Effector memory CD4-positive, alpha-beta T cell (primary cell): ENCODE measurements around the gene SAMD7.
A peak's percentile ranks its signal among the peaks of the same experiment; 100 is the strongest.

Experiments used
- DNase-seq, 3 donors: peaks; one replicate each; pipeline ENCODE4 v3.0.0-alpha.2; 2020
- H3K27ac ChIP-seq: 2 replicates; pipeline ENCODE4 v1.7.0; 2013; ENCODE audit warnings: mild to moderate bottlenecking, low read length, moderate library complexity; ENCODE audit not compliant: insufficient read depth, poor library complexity, severe bottlenecking
- H3K27me3 ChIP-seq: replicated peaks from 2 replicates; pipeline ENCODE4 v1.7.0; 2013; ENCODE audit warnings: mild to moderate bottlenecking, low read length; ENCODE audit not compliant: insufficient read depth, control insufficient read depth, poor library complexity, severe bottlenecking
- H3K36me3 ChIP-seq: 2 replicates; pipeline ENCODE4 v1.7.0; 2013; ENCODE audit warnings: mild to moderate bottlenecking, low read length, moderate library complexity; ENCODE audit not compliant: control insufficient read depth, insufficient read depth
- H3K4me1 ChIP-seq: 2 replicates; pipeline ENCODE4 v1.7.0; 2013; ENCODE audit warnings: low read length, mild to moderate bottlenecking; ENCODE audit not compliant: control insufficient read depth, insufficient read depth, poor library complexity, severe bottlenecking
- H3K4me3 ChIP-seq: 2 replicates; pipeline ENCODE4 v1.7.0; 2013; ENCODE audit warnings: low read length, low read depth, mild to moderate bottlenecking; ENCODE audit not compliant: insufficient read depth, poor library complexity, severe bottlenecking
- H3K9me3 ChIP-seq: 2 replicates; pipeline ENCODE4 v1.7.0; 2013; ENCODE audit warnings: mild to moderate bottlenecking, low read length, moderate library complexity; ENCODE audit not compliant: control insufficient read depth

SAMD7 gene

GRCh38 chr3:169964176-169964575, 52.8 kb downstream of the SAMD7 start:
- no peak for DNase-seq
- Histone ChIP-seq H3K27me3 (no peaks in the 10 kb centered on the region), H3K9me3 (no peaks in the 10 kb centered on the region), H3K4me3 (no peak overlapping the region), H3K36me3 (no peaks in the 10 kb centered on the region), H3K27ac (no peak overlapping the region), H3K4me1 (peaks cover 12% of the 10 kb centered on the region)

GRCh38 chr3:169965562-169966427, 54.4 kb downstream of the SAMD7 start:
- Histone ChIP-seq H3K27me3 (no peaks in the 10 kb centered on the region), H3K4me3 (peak overlapping the region; percentile 83), H3K4me1 (peaks cover 15% of the 10 kb centered on the region), H3K36me3 (no peaks in the 10 kb centered on the region), H3K27ac (peak overlapping the region; percentile 91), H3K9me3 (no peaks in the 10 kb centered on the region)
- DNase-seq: no peak

GRCh38 chr3:169966428-169966950, 55.1 kb downstream of the SAMD7 start, which contains the start of gene SEC62:
Gene SEC62 (plus strand): TSS chr3:169966807. CDS start chr3:169966823, 16 bp downstream.
- Histone ChIP-seq H3K27ac (peak within 1 kb of the TSS; percentile 91), H3K9me3 (no peaks in the 10 kb centered on the region), H3K36me3 (no peaks in the 10 kb centered on the region), H3K4me3 (peak within 1 kb of the TSS; percentile 83), H3K27me3 (no peaks in the 10 kb centered on the region), H3K4me1 (peaks cover 15% of the 10 kb centered on the region)
- peak; percentile 89 to 93 (median 90) for DNase-seq

GRCh38 chr3:169966951-169967915, 55.9 kb downstream of the SAMD7 start:
- Histone ChIP-seq H3K9me3 (no peaks in the 10 kb centered on the region), H3K27ac (peak overlapping the region; percentile 91), H3K36me3 (no peaks in the 10 kb centered on the region), H3K27me3 (no peaks in the 10 kb centered on the region), H3K4me3 (peak overlapping the region; percentile 83), H3K4me1 (peaks cover 15% of the 10 kb centered on the region)
- peak in 2 of 3 donors; percentile 9 to 15 for DNase-seq

GRCh38 chr3:169968224-169968885, 57.0 kb downstream of the SAMD7 start:
- Histone ChIP-seq H3K27ac (peak overlapping the region; percentile 26), H3K4me1 (peaks cover 15% of the 10 kb centered on the region)

GRCh38 chr3:169969174-169970095, 58.1 kb downstream of the SAMD7 start:
- DNase-seq: no peak
- Histone ChIP-seq H3K4me1 (peaks cover 15% of the 10 kb centered on the region), H3K27ac (no peak overlapping the region), H3K27me3 (no peaks in the 10 kb centered on the region), H3K36me3 (no peaks in the 10 kb centered on the region), H3K9me3 (no peaks in the 10 kb centered on the region), H3K4me3 (no peak overlapping the region)

More at GRCh38 chr3:169968224-169968885, 57.0 kb downstream of the SAMD7 start:
- Histone ChIP-seq H3K9me3 (no peaks in the 10 kb centered on the region), H3K36me3 (no peaks in the 10 kb centered on the region), H3K27me3 (no peaks in the 10 kb centered on the region), H3K4me3 (no peak overlapping the region)
- no peak for DNase-seq

- no peak for DNase-seq
- Histone ChIP-seq H3K9me3 (no peaks in the 10 kb centered on the region), H3K27ac (no peak overlapping the region), H3K4me3 (no peak overlapping the region), H3K36me3 (peaks cover 7% of the 10 kb centered on the region), H3K27me3 (no peaks in the 10 kb centered on the region), H3K4me1 (peaks cover 9% of the 10 kb centered on the region)
Observed at GRCh38 chr3:169970847-169971246, 59.5 kb downstream of the SAMD7 start.

- H3K36me3 ChIP-seq: peaks cover 13% of the 10 kb centered on the region
- no peak overlapping the region for H3K4me3 ChIP-seq
Observed at GRCh38 chr3:169971522-169971921, 60.1 kb downstream of the SAMD7 start.

More at GRCh38 chr3:169971522-169971921, 60.1 kb downstream of the SAMD7 start:
- H3K27me3 ChIP-seq: no peaks in the 10 kb centered on the region
- H3K27ac ChIP-seq: no peak overlapping the region
- peaks cover 9% of the 10 kb centered on the region for H3K4me1 ChIP-seq
- no peak for DNase-seq
- H3K9me3 ChIP-seq: no peaks in the 10 kb centered on the region
